Myocyte (in vitro differentiated cells): Measurements from ENCODE around the gene JAML. TPM values are rescaled to one million over a fixed set of nuclear protein-coding genes. Genes with fewer than 3 reads are reported as not detected.
A peak's percentile ranks its signal among the peaks of the same experiment; 100 is the strongest.
"Not testable (repeated sequence)": the region's sequence is repeated elsewhere in the genome, so short reads cannot be mapped to it uniquely, and the experiment has no call there.

ENCODE experiments used
- DNase-seq: peaks from one replicate; pipeline ENCODE4 v3.0.0-alpha.2; 2012; ENCODE audit warnings: low read depth
- total RNA-seq: library from RNA; depleted of rRNA; stranded (reverse); fragments of >200 nt; gene quantifications from 2 replicates; pipeline ENCODE4 v1.2.3, GENCODE V29; 2014

The JAML gene
- total RNA-seq, 1 donor from 2014 or later, result not detected

- DNase-seq, result no peak
Observed at GRCh38 chr11:118199135-118199534, 25.7 kb downstream of the JAML start.

DNA sequence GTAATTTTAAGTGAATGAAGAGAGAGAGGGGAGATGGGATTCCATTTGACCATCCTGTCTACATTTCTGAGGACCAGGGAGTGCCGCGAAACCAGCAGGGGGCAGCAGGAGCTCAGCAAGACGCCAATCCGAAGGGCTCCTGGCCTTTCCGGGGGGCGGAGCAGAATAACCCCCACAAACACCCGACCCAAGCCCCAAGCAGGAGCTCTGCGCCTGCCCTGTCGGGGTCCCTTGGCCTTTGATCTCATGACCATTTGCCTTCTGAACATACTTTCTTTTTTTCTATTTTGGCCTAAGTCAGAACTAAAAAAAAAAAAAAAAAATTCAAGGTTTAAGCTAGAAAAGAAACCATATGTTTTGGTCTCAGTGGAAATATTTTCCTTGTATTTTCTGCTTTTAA lies 26.4 kb downstream of the JAML start:
- peak; percentile 59 for DNase-seq

DNA sequence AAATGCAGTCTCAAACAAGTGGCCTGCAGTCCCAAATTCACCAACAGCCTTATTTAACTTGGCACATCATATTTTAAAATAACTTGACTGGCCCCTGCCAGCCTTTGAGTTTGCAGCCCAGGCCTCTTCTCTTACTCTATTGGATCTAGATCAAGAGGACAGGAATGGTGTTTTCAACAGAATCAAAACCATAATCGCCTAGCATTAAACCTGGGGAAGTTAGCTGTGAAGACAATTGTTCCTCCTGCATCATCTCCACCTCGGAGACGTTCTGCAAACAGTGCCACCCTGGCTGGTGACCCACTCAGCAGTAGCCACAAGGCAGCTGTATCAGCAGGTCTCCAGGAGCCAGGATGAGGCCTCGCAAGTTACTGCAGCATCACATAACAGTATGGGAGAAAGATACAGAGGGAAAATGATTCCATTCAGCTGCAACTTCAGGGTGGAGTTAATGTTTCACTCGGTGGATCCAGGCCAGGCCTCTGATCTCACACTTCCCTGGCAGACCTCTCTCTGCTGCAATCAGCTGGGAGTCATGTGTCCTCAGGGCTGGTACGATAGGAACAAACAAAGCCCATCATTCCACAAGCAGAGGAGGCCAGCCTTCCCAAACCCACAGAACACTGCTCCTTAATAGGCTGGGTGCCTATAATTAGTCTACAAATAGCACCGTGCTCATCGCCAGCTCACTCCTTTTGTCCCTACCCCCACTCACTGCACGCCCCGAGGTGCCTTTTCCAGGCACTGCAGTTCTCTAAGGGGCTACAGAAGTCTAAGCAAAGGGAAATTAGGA lies 29.8 kb downstream of the JAML start:
- DNase-seq, result peak; percentile 79

DNA sequence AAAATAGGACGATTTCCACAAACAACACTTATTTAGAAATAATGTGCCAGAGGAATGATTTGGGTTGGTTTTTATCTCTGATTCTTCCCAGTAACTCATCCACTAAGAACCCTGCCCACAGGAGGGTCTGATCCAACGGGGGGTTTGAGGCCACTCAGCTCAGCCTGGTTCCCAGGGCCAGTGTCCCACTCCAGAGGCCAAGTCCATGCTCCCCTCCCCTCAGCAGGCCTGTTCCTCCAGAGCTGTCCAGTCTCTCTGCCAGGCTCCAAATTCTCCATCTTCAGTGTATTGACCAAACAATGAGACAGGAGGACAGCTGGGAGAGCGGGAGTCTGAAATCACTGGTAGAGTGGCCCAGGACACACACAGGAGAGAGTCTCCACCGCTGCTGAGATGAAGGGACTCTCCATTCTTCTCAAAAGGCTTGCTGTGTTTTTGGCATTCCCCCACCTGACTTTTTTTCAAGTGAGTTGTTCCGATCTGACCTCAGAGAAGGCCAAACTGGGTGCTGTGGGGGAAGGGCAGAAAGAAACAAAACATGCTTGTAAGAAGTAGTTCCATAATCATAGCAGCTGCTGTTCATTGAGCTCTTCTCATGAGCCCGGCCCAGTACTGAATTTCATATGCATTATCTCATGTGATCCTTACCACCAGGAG lies 30.8 kb downstream of the JAML start:
- no peak for DNase-seq

DNA sequence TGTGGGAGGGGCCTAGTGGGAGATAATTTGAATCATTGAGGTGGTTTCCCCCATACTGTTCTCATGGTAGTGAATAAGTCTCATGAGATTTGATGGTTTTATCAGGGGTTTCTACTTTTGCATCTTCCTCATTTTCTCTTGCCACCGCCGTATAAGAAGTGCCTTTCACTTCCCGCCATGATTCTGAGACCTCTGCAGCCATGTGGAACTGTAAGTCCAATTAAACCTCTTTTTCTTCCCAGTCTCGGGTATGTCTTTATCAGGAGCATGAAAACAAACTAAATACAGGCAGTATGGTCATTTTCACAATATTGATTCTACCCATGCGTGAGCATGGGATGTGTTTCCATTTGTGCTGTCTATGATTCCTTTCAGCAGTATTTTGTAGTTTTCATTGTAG lies 32.0 kb downstream of the JAML start:
- not testable (repeated sequence) for DNase-seq

- DNase-seq, result not testable (repeated sequence)
Observed at GRCh38 chr11:118190942-118191506, 33.8 kb downstream of the JAML start.

DNA sequence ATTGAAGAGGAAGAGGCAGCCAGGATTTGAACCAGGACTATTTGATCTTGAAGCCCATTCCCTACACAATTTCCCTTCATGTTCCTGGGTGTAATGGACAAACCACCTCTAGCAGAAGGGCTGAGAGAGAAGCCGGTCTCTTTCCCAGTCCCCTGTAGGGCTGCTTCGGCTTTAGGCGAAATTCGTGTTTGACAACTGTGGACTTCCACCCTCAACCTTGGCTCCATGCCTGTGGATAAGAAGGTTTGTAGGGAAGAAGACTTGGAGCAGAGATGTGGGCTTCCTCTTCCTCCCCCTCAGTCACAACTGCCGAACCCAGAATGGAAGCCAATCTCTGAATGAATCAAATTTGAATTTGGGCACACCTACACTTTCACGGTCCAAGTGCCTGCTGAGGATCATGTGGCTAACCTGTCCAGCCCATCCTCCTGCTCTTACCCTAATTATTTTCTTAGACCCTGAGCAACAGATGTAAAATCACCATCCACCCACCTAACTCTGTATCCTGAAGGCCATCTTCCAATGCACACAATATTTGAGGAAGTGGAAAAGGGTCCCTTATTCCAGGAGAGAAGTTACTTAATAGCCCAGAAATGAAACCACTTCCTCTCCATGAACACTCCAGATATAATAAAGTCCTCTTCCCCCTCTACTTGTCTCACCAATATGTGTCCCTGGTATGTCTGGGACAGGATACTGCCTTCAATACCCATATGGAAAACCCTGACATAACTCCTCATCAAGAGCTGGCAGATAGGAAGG lies 38.3 kb downstream of the JAML start:
- DNase-seq, result no peak

DNA sequence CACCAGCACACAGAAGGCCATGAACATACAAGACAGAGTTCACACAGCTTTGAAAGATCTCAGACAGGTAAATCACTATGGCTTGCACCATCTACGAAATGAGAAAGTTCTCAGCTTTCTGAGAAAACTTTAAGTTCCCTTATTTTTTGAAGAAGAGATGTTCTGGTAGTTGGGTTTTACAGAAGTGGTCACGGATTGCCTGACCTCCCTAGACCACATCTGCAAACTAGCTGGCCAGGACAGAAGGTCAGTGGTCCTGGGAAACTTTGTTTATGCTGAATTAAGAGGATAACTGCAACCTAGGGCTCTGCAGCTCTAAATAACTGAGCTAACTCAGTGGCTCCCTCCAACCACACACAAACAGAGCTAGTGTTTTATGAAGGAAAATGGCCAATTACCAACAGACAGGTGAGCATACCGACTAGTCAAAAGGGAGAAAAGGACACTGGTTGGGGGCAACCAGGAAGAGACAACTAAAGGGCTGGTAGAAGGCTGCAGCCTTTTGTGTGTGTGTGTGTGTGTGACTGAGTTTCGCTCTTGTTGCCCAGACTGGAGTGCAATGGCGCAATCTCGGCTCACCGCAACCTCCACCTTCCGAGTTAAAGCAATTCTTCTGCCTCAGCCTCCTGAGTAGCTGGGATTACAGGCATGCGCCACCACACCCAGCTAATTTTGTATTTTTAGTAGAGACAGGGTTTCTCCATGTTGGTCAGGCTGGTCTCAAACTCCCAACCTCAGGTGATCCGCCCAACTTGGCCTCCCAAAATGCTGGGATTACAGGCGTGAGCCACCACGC lies 39.8 kb downstream of the JAML start:
- DNase-seq, result no peak

DNA sequence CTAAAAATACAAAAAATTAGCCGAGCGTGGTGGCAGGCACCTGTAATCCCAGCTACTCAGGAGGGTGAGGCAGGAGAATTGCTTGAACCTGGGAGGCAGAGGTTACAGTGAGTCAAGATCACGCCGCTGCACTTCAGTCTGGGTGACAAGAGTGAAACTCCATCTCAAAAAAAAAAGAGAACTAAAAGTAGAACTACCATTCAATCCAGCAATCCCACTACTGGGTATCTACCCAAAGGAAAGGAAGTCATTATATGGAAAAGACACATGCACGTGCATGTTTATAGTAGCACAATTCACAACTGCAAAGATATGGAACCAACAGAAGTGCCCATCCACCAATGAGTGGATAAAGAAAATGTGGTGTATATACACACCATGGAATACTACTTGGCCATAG lies 41.1 kb downstream of the JAML start:
- not testable (repeated sequence) for DNase-seq

DNA sequence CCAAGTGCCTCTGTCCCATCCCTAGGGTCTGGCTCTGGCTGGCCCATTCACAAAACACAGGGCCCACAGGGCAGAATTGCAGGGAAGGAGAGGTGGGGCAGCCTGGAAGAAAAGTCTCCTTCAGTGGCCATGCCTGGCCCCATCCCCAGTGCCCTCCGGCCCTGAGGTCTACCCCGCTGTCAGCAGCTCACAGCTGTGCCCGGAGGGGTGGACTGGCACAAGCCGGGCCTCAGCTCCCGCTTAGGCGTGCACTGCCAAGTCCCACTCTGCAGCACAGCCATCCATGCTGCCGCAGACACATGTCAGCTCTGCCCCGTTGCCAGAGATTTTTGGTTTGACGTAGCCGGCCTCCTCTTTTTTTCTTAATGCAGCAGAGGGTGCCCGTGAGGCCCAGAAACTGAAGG lies 44.5 kb downstream of the JAML start:
- DNase-seq, result peak; percentile 60

DNA sequence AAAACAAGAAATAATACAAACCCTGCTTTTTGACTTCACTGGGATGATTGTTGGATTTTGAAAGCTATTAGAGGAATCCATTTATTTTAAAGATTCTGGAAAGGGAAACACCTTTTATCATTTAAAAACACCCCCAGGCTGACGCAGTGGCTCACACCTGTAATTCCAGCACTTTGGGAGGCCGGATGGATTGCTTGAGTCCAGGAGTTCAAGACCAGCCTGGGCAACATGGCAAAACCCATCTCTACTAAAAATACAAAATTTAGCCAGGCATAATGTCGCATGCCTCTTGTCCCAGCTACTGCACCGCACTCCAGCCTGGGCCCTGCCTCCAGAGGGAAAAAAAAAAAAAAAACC lies 48.1 kb downstream of the JAML start:
- DNase-seq, result no peak

GRCh38 chr11:118175993-118176777 lies 48.6 kb downstream of the JAML start, which contains the start of gene SCN2B:
Gene SCN2B (minus strand): TSS chr11:118176639. CDS start chr11:118176431, 208 bp downstream.
- no peak for DNase-seq

GRCh38 chr11:118175031-118175992 lies 49.5 kb downstream of the JAML start:
- DNase-seq, result no peak

GRCh38 chr11:118174006-118174567 lies 50.7 kb downstream of the JAML start:
- no peak for DNase-seq

- no peak for DNase-seq
Observed at GRCh38 chr11:118172356-118172755, 52.5 kb downstream of the JAML start.

DNA sequence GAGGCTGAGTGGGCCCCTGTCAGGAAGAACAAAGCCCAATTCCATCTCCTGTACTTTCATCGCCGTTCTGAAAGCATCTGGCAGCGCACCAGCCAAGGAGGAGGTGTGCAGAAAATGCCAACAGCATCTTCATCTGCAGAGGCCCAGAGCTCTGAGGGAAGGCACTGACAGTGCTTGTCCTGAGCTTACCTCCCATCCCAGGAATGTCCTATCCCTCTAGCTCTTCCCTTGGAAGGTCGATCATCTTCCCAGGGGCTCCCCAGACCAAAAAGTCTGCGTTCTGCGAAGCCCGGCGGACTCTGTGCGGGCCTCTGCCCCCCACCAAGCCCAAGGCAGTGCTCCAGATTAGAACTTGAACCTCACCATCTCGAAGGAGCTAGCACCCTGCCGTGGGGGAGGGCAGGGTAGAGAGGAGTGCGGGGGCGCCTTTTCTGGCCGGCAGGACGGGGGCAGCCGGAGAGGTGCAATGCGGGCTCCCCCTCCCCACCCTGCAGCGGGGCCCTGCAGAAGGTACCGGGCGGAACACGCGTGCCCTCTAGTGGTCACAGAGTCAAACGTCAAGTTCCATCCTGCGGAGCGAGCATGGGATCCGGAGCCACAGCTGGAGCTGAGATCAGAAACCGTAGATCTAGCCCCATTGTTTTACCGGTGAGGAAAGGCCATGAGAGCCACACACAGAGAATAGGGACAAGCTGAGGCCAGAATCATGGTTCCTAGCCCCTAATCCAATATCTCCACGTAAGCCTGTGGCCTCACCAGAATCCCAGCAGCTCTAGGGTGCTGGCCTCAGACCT lies 53.3 kb downstream of the JAML start:
- peak; percentile 70 for DNase-seq

DNA sequence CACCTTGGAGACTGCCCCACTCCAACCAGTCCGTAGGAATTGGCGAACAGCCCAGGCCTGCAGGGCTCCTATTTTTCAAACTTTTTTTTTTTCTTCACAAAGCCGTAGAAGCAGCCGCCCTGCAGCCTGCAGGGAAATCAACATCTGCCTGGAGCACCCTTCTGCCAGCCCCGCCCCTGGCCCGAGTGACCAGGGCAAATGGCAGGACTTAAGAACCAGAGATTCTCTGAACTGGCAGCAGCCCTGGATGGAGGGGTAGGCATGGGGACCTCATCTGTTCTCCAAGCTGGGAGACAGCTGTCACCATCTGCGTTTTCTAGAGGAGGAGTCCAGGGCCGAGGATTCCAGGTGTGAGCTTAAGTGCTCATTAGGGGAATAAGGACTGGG lies 53.9 kb downstream of the JAML start:
- DNase-seq, result no peak

DNA sequence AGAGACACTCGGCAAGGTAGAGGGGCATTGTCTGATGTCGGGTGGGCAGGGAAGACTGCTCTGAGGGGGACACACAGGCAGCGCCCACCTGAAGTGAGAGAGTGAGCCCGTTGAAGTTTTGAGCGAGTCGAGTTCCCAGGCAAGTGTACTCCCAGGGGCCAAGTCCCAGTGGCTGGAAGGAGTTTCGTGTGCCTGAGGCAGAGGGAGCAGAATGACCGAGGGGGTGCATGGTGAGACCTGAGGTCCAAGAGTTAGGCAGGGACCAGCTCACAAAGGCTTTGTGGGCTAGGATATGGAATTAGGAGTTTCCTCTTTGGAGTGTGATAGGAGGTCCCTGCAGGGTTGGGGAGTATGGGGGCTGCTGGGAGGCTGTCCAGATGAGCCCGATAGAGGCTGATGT lies 54.6 kb downstream of the JAML start:
- no peak for DNase-seq
